PC-9 (cell line): ENCODE results near the gene RPL37A. TPM values are rescaled to one million over a fixed set of nuclear protein-coding genes. Genes with fewer than 3 reads are reported as not detected.

Experiments
- BruUV-seq: library from RNA; stranded (reverse); fragments of 400-500 nt; replicated peaks from 2 replicates; lab custom pipeline; 2021; lab: Mats Ljungman, UMichigan
- CTCF ChIA-PET: fragments of 300-600 bp; sonication (Branson Sonifier 250); formaldehyde crosslinking; loops from one replicate; lab custom pipeline; 2022; ENCODE audit warnings: antibody characterized with exemption; lab: Charles Lee
- POLR2A ChIA-PET: fragments of 300-600 bp; sonication (Branson Sonifier 250); formaldehyde crosslinking; loops from one replicate; lab custom pipeline; 2022; ENCODE audit warnings: antibody characterized with exemption; ENCODE audit not compliant: unreplicated experiment; lab: Charles Lee
- DNase-seq, 2 experiments: peaks; one replicate each; pipeline versions ENCODE4 v3.0.0 to v3.0.0-alpha.2; 2015 to 2022; ENCODE audit warnings: mixed read lengths in 1 of 2
- H2AFZ ChIP-seq: fragments of 200-600 bp; sonication (generic); 2 replicates; pipeline ENCODE4 v1.8.1; 2017; ENCODE audit warnings: antibody characterized with exemption
- H3F3A ChIP-seq: fragments of 200-600 bp; sonication (generic); 2 replicates; pipeline ENCODE4 v1.8.1; 2017; ENCODE audit warnings: antibody characterized with exemption, mild to moderate bottlenecking, low read depth; ENCODE audit not compliant: insufficient read depth
- H3K27ac ChIP-seq: fragments of 200-600 bp; sonication (generic); 2 replicates; pipeline ENCODE4 v1.6.1; 2016; ENCODE audit warnings: mixed run types
- H3K27me3 ChIP-seq: fragments of 200-600 bp; sonication (generic); 2 replicates; pipeline ENCODE4 v1.6.1; 2016; ENCODE audit warnings: low read depth, mixed run types; ENCODE audit not compliant: insufficient read depth
- H3K36me3 ChIP-seq: fragments of 200-600 bp; sonication (generic); 2 replicates; pipeline ENCODE4 v1.6.1; 2016; ENCODE audit warnings: low read depth, mixed run types
- H3K4me1 ChIP-seq: fragments of 200-600 bp; sonication (generic); replicated peaks from 2 replicates; pipeline ENCODE4 v1.6.1; 2016; ENCODE audit warnings: mixed run types; ENCODE audit not compliant: insufficient read depth
- H3K4me2 ChIP-seq: fragments of 200-600 bp; sonication (generic); 2 replicates; pipeline ENCODE4 v1.6.1; 2017; ENCODE audit warnings: mixed run types
- H3K4me3 ChIP-seq: fragments of 200-600 bp; sonication (generic); 2 replicates; pipeline ENCODE4 v1.6.1; 2016; ENCODE audit warnings: mixed run types
- H3K79me2 ChIP-seq: fragments of 200-600 bp; sonication (generic); 2 replicates; pipeline ENCODE4 v1.6.1; 2017; ENCODE audit warnings: low read depth, mixed run types
- H3K9me2 ChIP-seq: fragments of 200-600 bp; sonication (generic); 2 replicates; pipeline ENCODE4 v1.8.1; 2017; ENCODE audit warnings: mild to moderate bottlenecking; ENCODE audit not compliant: insufficient read depth
- H3K9me3 ChIP-seq: fragments of 200-600 bp; sonication (generic); 2 replicates; pipeline ENCODE4 v1.8.1; 2016; ENCODE audit warnings: low read depth; ENCODE audit not compliant: insufficient read depth
- H4K20me1 ChIP-seq: fragments of 200-600 bp; sonication (generic); 2 replicates; pipeline ENCODE4 v1.8.1; 2017; ENCODE audit not compliant: insufficient read depth
- EZH2 ChIP-seq: fragments of 200-600 bp; sonication (generic); IDR thresholded peaks from 2 replicates; pipeline ENCODE4 v1.8.0; 2017; ENCODE audit warnings: antibody characterized with exemption, low read depth
- intact Hi-C: fragments of 100-400 bp; cut with micrococcal nuclease; formaldehyde crosslinking; loops from one replicate; pipeline ENCODE4 v1.10.0; 2022; ENCODE audit not compliant: unreplicated experiment
- total RNA-seq: library from RNA; stranded (reverse); gene quantifications from 2 replicates; pipeline ENCODE4 v1.2.3, GENCODE V29; 2021
- TF ChIP-seq, protein P1 (sequence below): fragments of 200-600 bp; sonication (generic); conservative IDR thresholded peaks from 2 replicates; pipeline ENCODE4 v1.6.1; 2017; ENCODE audit warnings: mixed run types, antibody characterized with exemption, mild to moderate bottlenecking, moderate library complexity

Gene RPL37A
- total RNA-seq, 1 experiment from 2014 or later = 2,248 TPM

DNA sequence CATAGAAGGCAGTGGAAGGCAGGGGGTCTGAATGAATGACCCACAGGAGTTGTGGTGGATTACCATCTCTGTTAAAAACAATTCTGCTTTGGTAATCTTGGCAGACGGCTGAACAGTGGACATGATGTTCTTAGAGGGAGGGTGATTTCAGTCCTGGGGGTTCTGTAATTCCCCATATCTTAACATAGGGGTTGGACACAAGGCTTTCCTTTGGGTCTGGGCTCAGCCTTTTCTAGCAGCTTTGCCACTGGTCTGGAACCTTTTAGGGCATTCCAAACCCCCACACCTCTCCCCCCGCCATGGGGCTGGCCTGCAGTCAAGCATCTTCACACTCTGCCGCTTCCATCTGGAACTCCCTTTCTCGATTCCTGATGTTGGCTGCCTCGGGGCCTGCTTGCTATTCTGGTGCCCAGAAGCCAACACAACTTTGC lies 50.3 kb downstream of the RPL37A start:
- H3K4me3 ChIP-seq = no peak overlapping the region
- no peak for DNase-seq
- H3K9me3 ChIP-seq = no peaks in the 10 kb centered on the region
- no peak overlapping the region for H3K27ac ChIP-seq
- no TSS peak for BruUV-seq
- no peaks in the 10 kb centered on the region for H4K20me1 ChIP-seq
- no peaks in the 10 kb centered on the region for H3K79me2 ChIP-seq
- no peaks in the 10 kb centered on the region for H3K27me3 ChIP-seq
- H3K9me2 ChIP-seq = no peaks in the 10 kb centered on the region
- no peak overlapping the region for H2AFZ ChIP-seq
- intact Hi-C loops = no loop called here
- H3F3A ChIP-seq = no peaks in the 10 kb centered on the region
- no peaks in the 10 kb centered on the region for H3K36me3 ChIP-seq
- TF ChIP-seq EZH2 = no peak
- TF ChIP-seq, protein P1, sequence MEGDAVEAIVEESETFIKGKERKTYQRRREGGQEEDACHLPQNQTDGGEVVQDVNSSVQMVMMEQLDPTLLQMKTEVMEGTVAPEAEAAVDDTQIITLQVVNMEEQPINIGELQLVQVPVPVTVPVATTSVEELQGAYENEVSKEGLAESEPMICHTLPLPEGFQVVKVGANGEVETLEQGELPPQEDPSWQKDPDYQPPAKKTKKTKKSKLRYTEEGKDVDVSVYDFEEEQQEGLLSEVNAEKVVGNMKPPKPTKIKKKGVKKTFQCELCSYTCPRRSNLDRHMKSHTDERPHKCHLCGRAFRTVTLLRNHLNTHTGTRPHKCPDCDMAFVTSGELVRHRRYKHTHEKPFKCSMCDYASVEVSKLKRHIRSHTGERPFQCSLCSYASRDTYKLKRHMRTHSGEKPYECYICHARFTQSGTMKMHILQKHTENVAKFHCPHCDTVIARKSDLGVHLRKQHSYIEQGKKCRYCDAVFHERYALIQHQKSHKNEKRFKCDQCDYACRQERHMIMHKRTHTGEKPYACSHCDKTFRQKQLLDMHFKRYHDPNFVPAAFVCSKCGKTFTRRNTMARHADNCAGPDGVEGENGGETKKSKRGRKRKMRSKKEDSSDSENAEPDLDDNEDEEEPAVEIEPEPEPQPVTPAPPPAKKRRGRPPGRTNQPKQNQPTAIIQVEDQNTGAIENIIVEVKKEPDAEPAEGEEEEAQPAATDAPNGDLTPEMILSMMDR = no peak
- no peak overlapping the region for H3K4me2 ChIP-seq
- CTCF ChIA-PET = no interaction called here
- POLR2A ChIA-PET = no interaction called here
- H3K4me1 ChIP-seq = no peaks in the 10 kb centered on the region

DNA sequence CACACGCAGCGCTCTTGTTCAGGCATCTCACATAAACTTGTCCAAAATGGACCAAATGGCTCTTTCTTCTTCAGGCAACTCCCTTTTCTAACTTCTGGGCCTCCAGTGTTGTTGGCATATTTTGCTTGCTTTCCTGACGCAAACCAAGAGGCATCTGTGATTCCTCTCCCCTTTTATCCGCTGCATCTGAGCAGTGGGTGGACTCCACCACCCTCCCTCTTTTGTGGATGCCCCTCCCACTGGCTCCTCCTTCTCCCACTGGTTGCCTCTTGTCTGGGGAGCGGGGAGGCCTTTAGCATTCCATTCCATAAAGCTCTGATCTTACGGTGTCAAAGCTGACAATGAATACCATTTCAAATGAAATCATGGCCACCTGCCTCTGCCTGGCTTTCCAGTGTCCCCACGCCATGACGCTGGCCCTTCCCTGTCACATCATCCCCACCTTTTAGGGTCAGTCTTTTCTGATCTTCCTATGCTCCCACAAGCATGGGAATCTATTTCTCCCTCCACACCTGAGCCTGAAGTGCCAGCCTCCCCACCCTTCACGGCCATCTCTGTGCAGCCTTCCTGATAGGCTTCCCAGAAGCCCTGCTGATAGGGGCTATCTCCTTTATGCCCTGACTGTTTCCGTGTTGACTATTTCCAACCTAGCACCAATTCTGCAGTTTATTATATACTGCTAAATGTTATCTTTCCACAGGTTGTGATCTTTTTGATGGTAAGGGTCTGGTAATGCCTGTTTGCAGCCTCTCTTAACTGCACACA lies 51.5 kb downstream of the RPL37A start:
- no TSS peak for BruUV-seq
- H3K27ac ChIP-seq = no peak overlapping the region
- no peak overlapping the region for H3K4me3 ChIP-seq
- no peaks in the 10 kb centered on the region for H3K9me3 ChIP-seq
- TF ChIP-seq, protein P1 = no peak
- no peak for TF ChIP-seq EZH2
- H3F3A ChIP-seq = no peaks in the 10 kb centered on the region
- H3K79me2 ChIP-seq = no peaks in the 10 kb centered on the region
- ChIA-PET CTCF (no interaction called here), POLR2A (no interaction called here)
- no peaks in the 10 kb centered on the region for H3K27me3 ChIP-seq
- no peaks in the 10 kb centered on the region for H3K9me2 ChIP-seq
- no peaks in the 10 kb centered on the region for H3K36me3 ChIP-seq
- DNase-seq = no peak
- H4K20me1 ChIP-seq = no peaks in the 10 kb centered on the region
- no peak overlapping the region for H2AFZ ChIP-seq
- no peak overlapping the region for H3K4me2 ChIP-seq
- H3K4me1 ChIP-seq = no peaks in the 10 kb centered on the region
- intact Hi-C loops = no loop called here

DNA sequence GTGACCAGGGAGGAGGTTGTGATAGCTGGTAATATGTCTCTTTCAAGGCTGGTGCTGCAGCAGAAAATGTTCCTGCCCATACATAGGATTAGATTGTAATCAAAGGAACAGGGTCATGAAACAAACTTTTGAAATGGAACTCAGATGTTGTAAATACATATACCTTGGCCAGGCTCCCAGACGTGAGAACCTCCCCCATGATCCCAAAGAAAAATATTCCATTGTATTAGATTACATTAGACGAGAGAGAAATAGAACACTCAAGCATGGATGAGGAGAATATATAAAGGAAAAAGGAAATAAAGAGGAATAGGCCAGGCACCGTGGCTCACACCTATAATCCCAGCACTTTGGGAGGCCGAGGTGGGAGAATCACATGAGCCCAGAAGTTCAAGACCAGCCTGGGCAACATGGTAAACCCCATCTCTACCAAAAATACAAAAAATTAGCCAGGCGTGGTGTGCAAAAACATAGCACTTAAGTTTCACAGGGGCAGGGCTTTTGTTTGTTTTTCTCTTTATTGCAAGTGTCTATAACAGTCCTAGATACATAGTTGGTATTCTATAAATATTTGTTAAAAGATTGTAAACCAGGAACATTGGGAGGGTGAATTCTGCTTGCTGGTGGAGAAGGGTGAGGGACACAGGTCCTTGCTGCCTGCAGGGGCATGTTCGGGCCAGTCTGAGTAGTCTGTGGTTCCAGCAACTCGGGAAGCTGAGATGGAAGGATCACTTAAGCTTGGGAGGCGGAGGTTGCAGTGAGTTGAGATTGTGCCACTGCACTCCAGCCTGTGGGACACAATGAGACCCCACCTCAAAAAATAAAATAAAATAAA lies 52.8 kb downstream of the RPL37A start:
- ChIA-PET POLR2A (interaction anchor here (0.6 kb wide), 1 partner anchor 24 kb away, joined by 3 read pairs; no protein-coding TSS in a partner anchor), CTCF (no interaction called here)
- Histone ChIP-seq H3K9me2 (no peaks in the 10 kb centered on the region), H3K4me2 (no peak overlapping the region), H4K20me1 (no peaks in the 10 kb centered on the region), H3K9me3 (no peaks in the 10 kb centered on the region), H3K27me3 (no peaks in the 10 kb centered on the region), H3F3A (no peaks in the 10 kb centered on the region), H3K4me1 (no peaks in the 10 kb centered on the region), H3K79me2 (no peaks in the 10 kb centered on the region), H3K4me3 (no peak overlapping the region), H2AFZ (no peak overlapping the region), H3K36me3 (no peaks in the 10 kb centered on the region), H3K27ac (no peak overlapping the region)
- no TSS peak for BruUV-seq
- intact Hi-C loops = no loop called here
- TF ChIP-seq, protein P1 = no peak
- TF ChIP-seq EZH2 = no peak
- DNase-seq = no peak
